ENCODE results near the gene NGF. TPM values are rescaled to one million over a fixed set of nuclear protein-coding genes. Genes with fewer than 3 reads are reported as not detected.

Gene NGF
- total and polyA plus RNA-seq, 2 of the 8 experiments (the other 6 are each of a cell fraction or from before 2014, with no cell fraction given) = 1.6 TPM; not detected in 1

DNA sequence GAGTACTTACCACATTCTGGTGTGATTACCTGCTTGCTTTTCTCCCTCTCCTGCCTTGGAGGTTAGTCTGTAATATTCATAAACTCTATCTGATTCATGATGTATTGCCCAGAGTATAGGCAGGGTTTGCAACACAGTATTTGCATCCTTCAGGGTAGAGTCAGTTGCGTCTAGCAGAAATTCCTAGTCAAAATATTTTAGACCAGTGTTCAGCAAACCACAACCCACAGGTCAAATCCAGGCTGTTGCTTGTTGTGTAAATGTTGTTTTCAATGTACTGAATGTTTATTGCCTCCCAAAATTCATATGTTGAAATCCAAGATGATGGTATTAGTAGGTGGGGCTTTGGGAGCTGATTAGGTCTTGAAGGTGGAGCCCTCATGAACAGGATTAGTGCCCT, 82.9 kb downstream of the NGF start:
- ChIA-PET POLR2A (ENCODE audit: partially characterized antibody) (no interaction called here), CTCF (ENCODE audit: partially characterized antibody) (no interaction called here)
- Histone ChIP-seq H3K79me2 (ENCODE audit: control insufficient read depth in 1 of 2, insufficient read depth in 2 of 2, low read length in 2 of 2) (no peaks in the 10 kb centered on the region), H2AK5ac (ENCODE audit: low read depth, low read length) (no peak overlapping the region), H3K4ac (replicated peaks; ENCODE audit: insufficient read length, low read depth, low read length) (no peak overlapping the region), H3K9ac (replicated peaks in 1 of 4; ENCODE audit: extremely low read depth in 1 of 4, low read depth in 3 of 4, low read length in 3 of 4) (no peak overlapping the region), H3K23ac (ENCODE audit: insufficient read length) (no peak overlapping the region), H2BK15ac (ENCODE audit: low read length) (no peak overlapping the region), H2BK120ac (replicated peaks; ENCODE audit: low read depth, low read length) (no peak overlapping the region), H2BK5ac (ENCODE audit: low read depth, low read length) (no peak overlapping the region), H3K36me3 (ENCODE audit: control insufficient read depth in 2 of 4, insufficient read depth in 4 of 4, low read length in 3 of 4) (no peaks in the 10 kb centered on the region), H3K79me1 (ENCODE audit: low read depth, low read length) (no peaks in the 10 kb centered on the region), H4K20me1 (replicated peaks in 1 of 2; ENCODE audit: control insufficient read depth in 1 of 2, insufficient read depth in 2 of 2, low read length in 2 of 2) (no peaks in the 10 kb centered on the region), H3K4me3 (ENCODE audit: extremely low read depth in 1 of 4, insufficient read depth in 2 of 4, low read depth in 3 of 4, low read length in 4 of 4) (no peak overlapping the region), H2BK20ac (ENCODE audit: low read length) (no peak overlapping the region), H2BK12ac (ENCODE audit: low read depth, low read length) (no peak overlapping the region), H3K56ac (replicated peaks; ENCODE audit: insufficient read length, low read depth, low read length) (no peak overlapping the region), H4K91ac (replicated peaks; ENCODE audit: insufficient read length, low read length) (no peak overlapping the region), H3K4me1 (replicated peaks in 1 of 4; ENCODE audit: control insufficient read depth in 3 of 4, insufficient read depth in 4 of 4, low read length in 3 of 4) (no peaks in the 10 kb centered on the region), H4K5ac (ENCODE audit: insufficient read length, low read depth, low read length) (no peak overlapping the region), H2AFZ (ENCODE audit: low read length) (no peak overlapping the region), H3K4me2 (ENCODE audit: insufficient read depth in 1 of 2, low read depth in 2 of 2, low read length in 2 of 2) (no peak overlapping the region), H3K18ac (ENCODE audit: extremely low read depth, low read length) (no peak overlapping the region), H3K23me2 (ENCODE audit: low read depth, low read length) (no peaks in the 10 kb centered on the region), H4K8ac (ENCODE audit: extremely low read depth, insufficient read depth, low read length) (no peak overlapping the region), H3K27ac (ENCODE audit: low read depth, low read length) (no peak overlapping the region), H3K9me3 (ENCODE audit: insufficient read depth in 2 of 2, low read depth in 1 of 2, low read length in 1 of 2) (peaks cover 13 to 14% of the 10 kb centered on the region in 2 experiments), H3K14ac (ENCODE audit: insufficient read length) (no peak overlapping the region), H3K27me3 (replicated peaks in 1 of 4; ENCODE audit: control insufficient read depth in 3 of 4, extremely low read depth in 1 of 4, insufficient read depth in 3 of 4, low read length in 3 of 4) (no peaks in the 10 kb centered on the region)
- TF ChIP-seq TAF1 (IDR thresholded peaks at IDR 0.05; ENCODE audit: low read depth, low read length) = no peak
- no peak for TF ChIP-seq GABPA (IDR thresholded peaks at IDR 0.05; ENCODE audit: borderline replicate concordance, insufficient read depth, low read length)
- TF ChIP-seq NRF1 (IDR thresholded peaks at IDR 0.05; ENCODE audit: low read depth, low read length) = no peak
- no peak for TF ChIP-seq ZNF274 (IDR thresholded peaks at IDR 0.05; ENCODE audit: borderline replicate concordance, extremely low read depth, low read length)
- TF ChIP-seq CTBP2 (IDR thresholded peaks at IDR 0.05; ENCODE audit: borderline replicate concordance, insufficient read depth, insufficient read length, low read length) = no peak
- TF ChIP-seq SIN3A (conservative IDR thresholded peaks at IDR 0.05 in 1 of 2, IDR thresholded peaks at IDR 0.05 in 1 of 2; ENCODE audit: low read depth in 1 of 2, low read length in 2 of 2) = no peak
- no peak for TF ChIP-seq CREB1 (IDR thresholded peaks at IDR 0.05)
- TF ChIP-seq, protein P1, sequence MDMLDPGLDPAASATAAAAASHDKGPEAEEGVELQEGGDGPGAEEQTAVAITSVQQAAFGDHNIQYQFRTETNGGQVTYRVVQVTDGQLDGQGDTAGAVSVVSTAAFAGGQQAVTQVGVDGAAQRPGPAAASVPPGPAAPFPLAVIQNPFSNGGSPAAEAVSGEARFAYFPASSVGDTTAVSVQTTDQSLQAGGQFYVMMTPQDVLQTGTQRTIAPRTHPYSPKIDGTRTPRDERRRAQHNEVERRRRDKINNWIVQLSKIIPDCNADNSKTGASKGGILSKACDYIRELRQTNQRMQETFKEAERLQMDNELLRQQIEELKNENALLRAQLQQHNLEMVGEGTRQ (IDR thresholded peaks at IDR 0.05; ENCODE audit: low read length) = no peak
- no peak for TF ChIP-seq SP4 (IDR thresholded peaks at IDR 0.05; ENCODE audit: low read length)
- TF ChIP-seq SP1 (IDR thresholded peaks at IDR 0.05; ENCODE audit: low read depth, low read length) = no peak
- TF ChIP-seq JUN (IDR thresholded peaks at IDR 0.05; ENCODE audit: low read depth, low read length) = no peak
- no peak for TF ChIP-seq EP300 (IDR thresholded peaks at IDR 0.05; ENCODE audit: borderline replicate concordance in 1 of 2, low read depth in 2 of 2, low read length in 2 of 2)
- no peak for TF ChIP-seq KDM4A (IDR thresholded peaks at IDR 0.05; ENCODE audit: low read depth, low read length, severe bottlenecking)
- no peak for DNase-seq (ENCODE audit: low read depth in 1 of 2, low spot score in 2 of 2)
- no peak for FAIRE-seq
- WGBS, 2 experiments (ENCODE audit: extremely low coverage in 1 of 2, insufficient coverage in 1 of 2, insufficient read length in 1 of 2, insufficient replicate concordance in 2 of 2, low coverage in 1 of 2, low lambda C conversion rate in 2 of 2, missing lambda C conversion rate in 1 of 2) = 89% methylated on average over 1 of the region's 1 CpG; no CpG with 5 or more reads in 1 of the 2 experiments

All from H1 (cell line).